GM12874 (cell line): ENCODE results near the gene TPK1.

Source experiments
- CTCF ChIP-seq: IDR thresholded peaks from 2 replicates; pipeline ENCODE4 v1.5.1; 2011; ENCODE audit warnings: low read depth, mild to moderate bottlenecking, control low read depth, low read length, moderate library complexity; ENCODE audit not compliant: insufficient read depth

Gene TPK1

DNA sequence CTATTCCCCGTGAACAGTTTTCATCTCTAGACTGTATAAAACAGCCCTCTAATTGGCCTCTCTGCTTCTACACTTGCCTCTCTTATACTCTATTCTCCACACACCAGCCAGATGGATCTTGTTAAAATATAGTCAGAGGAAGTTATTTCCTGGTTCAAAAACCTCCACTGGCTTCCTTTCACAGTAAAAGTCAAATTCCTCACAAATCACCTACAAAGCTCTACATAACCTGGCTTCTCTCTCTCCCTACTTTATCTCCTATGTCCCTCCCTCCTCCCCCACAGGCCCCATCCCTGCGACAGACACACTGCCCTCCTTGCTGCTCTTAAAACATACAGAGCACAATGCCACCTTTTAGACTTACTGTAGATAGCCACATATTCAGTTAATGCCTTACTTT, 60.1 kb downstream of the TPK1 start:
- no peak for TF ChIP-seq CTCF

GRCh38 chr7:144771927-144772326, 63.9 kb downstream of the TPK1 start:
- no peak for TF ChIP-seq CTCF

DNA sequence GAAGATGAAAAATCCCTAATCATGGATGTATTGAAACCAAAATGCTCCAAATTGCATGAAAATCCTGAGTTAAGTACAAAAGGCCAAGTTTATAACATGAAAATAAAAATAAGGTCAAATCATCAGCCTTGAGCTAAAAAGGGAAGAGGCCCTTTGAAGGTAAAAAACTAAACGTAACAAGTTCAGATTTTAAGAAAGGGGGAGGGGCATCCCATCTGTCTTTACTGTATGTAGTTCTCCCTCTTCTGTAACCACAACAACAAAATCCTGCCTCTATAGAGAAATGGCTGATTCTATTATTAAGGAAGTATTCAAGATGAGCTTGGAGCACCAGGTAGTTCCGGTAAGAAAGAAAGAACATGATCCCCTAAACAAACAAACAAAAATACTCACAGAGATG, 64.7 kb downstream of the TPK1 start:
- no peak for TF ChIP-seq CTCF

DNA sequence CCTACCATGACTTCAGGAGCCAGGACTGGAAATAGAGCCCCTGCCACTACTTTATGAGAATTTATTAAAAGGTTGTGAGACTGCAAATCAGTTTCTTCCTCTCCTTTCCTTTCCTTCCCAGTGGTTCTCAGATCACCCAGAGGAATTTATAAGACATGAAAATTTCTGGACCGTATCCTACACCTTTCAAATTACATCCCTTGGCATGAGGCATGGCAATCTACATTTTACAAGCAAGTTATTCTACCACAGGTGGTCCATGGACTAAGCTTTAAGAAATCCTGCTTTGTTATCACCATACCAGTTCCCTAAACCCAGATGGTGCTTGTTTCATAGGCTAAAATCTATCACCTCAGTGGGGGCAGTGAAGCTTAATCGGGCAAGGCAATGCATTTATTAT, 66.5 kb downstream of the TPK1 start:
- no peak for TF ChIP-seq CTCF

- no peak for TF ChIP-seq CTCF
Measured at GRCh38 chr7:144768633-144769032, 67.2 kb downstream of the TPK1 start.

GRCh38 chr7:144763291-144763690, 72.6 kb downstream of the TPK1 start:
- no peak for TF ChIP-seq CTCF

- no peak for TF ChIP-seq CTCF
Measured at GRCh38 chr7:144762853-144763252, 73.0 kb downstream of the TPK1 start.

- no peak for TF ChIP-seq CTCF
Measured at GRCh38 chr7:144761493-144761892, 74.4 kb downstream of the TPK1 start.
